Esophagus (tissue), 2 donors: ENCODE data around the gene FKBP7. TPM values are rescaled to one million over a fixed set of nuclear protein-coding genes. Genes with fewer than 3 reads are reported as not detected.
"Not testable (repeated sequence)": the region's sequence is repeated elsewhere in the genome, so short reads cannot be mapped to it uniquely, and the experiment has no call there.

Experiments
- H3K27ac ChIP-seq, 2 donors: one replicate each; pipeline ENCODE4 v1.5.1; 2013; ENCODE audit warnings: low read depth in 2 of 2, mild to moderate bottlenecking in 2 of 2, inconsistent platforms in 1 of 2, low read length in 1 of 2, moderate library complexity in 1 of 2
- H3K27me3 ChIP-seq, 2 donors: one replicate each; pipeline ENCODE4 v1.6.1; 2013; ENCODE audit warnings: low read length in 2 of 2, control low read depth in 1 of 2, mild to moderate bottlenecking in 1 of 2; ENCODE audit not compliant: insufficient read depth in 2 of 2, control insufficient read depth in 1 of 2
- H3K36me3 ChIP-seq, 2 donors: one replicate each; pipeline ENCODE4 v1.6.1; 2013; ENCODE audit warnings: low read length in 1 of 2; ENCODE audit not compliant: control insufficient read depth in 2 of 2, insufficient read depth in 2 of 2
- H3K4me1 ChIP-seq, 2 donors: one replicate each; pipeline ENCODE4 v1.6.1; 2013; ENCODE audit warnings: low read length in 1 of 2; ENCODE audit not compliant: control insufficient read depth in 2 of 2, insufficient read depth in 2 of 2
- H3K4me3 ChIP-seq, 2 donors: one replicate each; pipeline ENCODE4 v1.5.1; 2013; ENCODE audit warnings: low read length in 2 of 2, mild to moderate bottlenecking in 2 of 2, low read depth in 1 of 2, moderate library complexity in 1 of 2
- H3K9me3 ChIP-seq, 2 donors: one replicate each; pipeline ENCODE4 v1.6.1; 2013; ENCODE audit warnings: mild to moderate bottlenecking in 2 of 2, low read depth in 1 of 2, low read length in 1 of 2, moderate library complexity in 1 of 2; ENCODE audit not compliant: control insufficient read depth in 2 of 2, insufficient read depth in 1 of 2
- WGBS, 2 donors: extraction: QIAGEN DNeasy Blood & Tissue Kit; methylation state at CpG; one replicate each; pipeline ENCODE4 v1.1.7; 2013; 5-methylcytosine and 5-hydroxymethylcytosine counted together
- polyA plus RNA-seq, 2 donors: library from polyadenylated mRNA; stranded (reverse); fragments of 200-250 nt; gene quantifications; one replicate each; pipeline ENCODE4 v1.2.3, GENCODE V29; 2013
- donor health status: healthy with polysubstance abuse.
- donor health status: Bipolar disorder and iron deficiency.

Gene FKBP7, protein sequence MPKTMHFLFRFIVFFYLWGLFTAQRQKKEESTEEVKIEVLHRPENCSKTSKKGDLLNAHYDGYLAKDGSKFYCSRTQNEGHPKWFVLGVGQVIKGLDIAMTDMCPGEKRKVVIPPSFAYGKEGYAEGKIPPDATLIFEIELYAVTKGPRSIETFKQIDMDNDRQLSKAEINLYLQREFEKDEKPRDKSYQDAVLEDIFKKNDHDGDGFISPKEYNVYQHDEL
- 1 to 10 TPM; 1.5 to 2.8 TPM for polyA plus RNA-seq

DNA sequence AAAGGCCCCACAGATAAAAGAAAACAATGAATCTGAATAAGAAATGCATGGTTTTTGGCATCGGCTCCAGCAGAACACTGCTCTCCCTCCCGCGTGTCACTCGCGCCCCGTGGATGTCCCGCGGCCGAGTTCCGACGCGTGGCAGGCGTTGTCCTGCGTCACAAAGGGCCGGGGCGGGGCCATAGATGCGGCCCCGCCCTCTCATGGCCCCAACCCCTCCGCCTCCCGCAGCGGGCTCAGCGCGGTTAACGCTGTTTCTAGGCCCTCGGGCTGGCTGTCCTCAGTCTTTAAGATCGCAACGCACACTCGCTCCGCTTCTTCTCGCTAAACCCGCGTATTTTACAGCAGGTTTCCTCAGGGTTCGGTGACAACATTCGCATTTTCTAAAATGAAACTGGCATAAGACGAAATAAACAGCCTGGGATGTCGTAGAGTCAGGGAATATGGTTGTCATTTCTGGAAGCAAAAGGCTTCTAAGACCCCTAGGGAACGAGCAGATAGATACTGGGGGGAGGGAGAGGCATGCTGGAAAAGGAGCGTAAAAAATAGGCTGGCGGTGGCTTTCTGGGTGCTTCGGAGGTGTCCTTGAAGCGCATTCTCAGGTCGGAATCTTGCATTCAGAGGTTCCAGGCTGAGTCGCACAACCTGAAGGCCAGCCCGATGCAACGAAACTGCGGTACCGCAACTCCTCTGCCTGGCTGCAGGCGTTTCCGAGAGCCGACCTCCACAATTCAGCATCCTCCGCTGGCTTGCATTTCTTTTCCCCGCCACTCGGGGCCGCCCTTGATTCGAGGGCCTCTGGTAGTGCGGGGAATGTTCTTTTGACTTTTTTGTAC, at the start of gene FKBP7:
FKBP7 (minus strand) TSS at position 162 of the 836 bp plus-strand sequence; CDS start at position 61, 101 bp downstream.
- Histone ChIP-seq H3K27ac (peak within 1 kb of the TSS; percentile 81 to 97), H3K4me3 (peak within 1 kb of the TSS; percentile 63 to 90), H3K9me3 (no peaks in the 10 kb centered on the region), H3K27me3 (no peaks in the 10 kb centered on the region), H3K4me1 (peaks cover 0 to 2% of the 10 kb centered on the region in 2 donors), H3K36me3 (no peaks in the 10 kb centered on the region)
- 2% methylated on average over 56 of the region's 56 CpGs for WGBS, 2 donors

DNA sequence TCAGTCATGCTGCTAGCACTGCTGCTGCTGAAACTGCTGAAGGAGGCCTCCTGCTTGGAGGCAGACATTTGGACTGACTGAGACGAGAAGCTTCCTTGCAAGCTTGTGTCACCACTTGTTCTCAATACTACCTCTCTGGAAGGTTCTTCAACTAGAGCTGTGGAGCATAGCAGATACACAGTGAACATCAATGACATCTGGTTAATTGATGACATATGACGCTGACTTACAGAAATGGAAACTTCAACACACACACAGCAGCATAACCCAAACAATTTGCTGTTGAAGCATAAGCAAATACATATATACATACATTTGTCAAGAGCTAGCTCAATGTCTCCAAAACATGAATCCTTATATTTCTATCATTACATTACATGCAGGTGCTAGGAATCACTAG, 49.2 kb upstream of the FKBP7 start:
- Histone ChIP-seq H3K27me3 (no peaks in the 10 kb centered on the region), H3K27ac (no peak overlapping the region), H3K4me1 (no peaks in the 10 kb centered on the region), H3K36me3 (peaks cover 0 to 7% of the 10 kb centered on the region in 2 donors), H3K9me3 (no peaks in the 10 kb centered on the region), H3K4me3 (no peak overlapping the region)
- 86 to 88% methylated on average over 2 of the region's 2 CpGs for WGBS, 2 donors

DNA sequence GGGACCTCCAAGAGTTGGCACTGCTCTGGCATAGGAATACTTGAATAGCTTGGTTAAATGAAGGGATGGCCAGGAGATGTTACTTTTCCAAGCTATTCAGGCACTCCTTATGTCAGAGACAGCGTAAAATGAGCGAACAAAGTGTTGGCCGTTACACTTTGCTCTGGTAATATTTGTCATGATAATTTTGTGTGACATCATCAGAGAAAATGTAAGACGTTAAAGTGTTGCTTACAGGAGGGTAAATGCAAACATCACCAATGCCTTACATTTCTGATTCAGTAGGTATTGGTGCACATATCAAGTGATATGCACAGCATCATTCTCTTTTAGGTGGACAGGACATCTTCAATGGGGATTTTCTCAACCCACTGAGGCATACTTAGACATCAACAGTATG, 47.9 kb upstream of the FKBP7 start:
- H3K9me3 ChIP-seq: no peaks in the 10 kb centered on the region
- H3K4me1 ChIP-seq: no peaks in the 10 kb centered on the region
- no peaks in the 10 kb centered on the region for H3K27me3 ChIP-seq
- H3K36me3 ChIP-seq: peaks cover 0 to under 1% of the 10 kb centered on the region in 2 donors
- no peak overlapping the region for H3K27ac ChIP-seq
- H3K4me3 ChIP-seq: no peak overlapping the region
- WGBS, 2 donors: 97% methylated on average over 4 of the region's 4 CpGs

DNA sequence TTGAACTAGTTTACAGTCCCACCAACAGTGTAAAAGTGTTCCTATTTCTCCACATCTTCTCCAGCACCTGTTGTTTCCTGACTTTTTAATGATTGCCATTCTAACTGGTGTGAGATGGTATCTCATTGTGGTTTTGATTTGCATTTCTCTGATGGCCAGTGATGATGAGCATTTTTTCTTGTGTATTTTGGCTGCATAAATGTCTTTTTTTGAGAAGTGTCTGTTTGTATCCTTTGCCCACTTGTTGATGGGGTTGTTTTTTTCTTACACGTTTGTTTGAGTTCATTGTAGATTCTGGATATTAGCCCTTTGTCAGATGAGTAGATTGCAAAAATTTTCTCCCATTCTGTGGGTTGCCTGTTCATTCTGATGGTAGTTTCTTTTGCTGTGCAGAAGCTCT, 47.1 kb upstream of the FKBP7 start:
- not testable (repeated sequence) for H3K27ac ChIP-seq, H3K27me3 ChIP-seq, H3K4me1 ChIP-seq, H3K9me3 ChIP-seq, H3K4me3 ChIP-seq, H3K36me3 ChIP-seq
- 74 to 92% methylated on average over 1 of the region's 1 CpG for WGBS, 2 donors

DNA sequence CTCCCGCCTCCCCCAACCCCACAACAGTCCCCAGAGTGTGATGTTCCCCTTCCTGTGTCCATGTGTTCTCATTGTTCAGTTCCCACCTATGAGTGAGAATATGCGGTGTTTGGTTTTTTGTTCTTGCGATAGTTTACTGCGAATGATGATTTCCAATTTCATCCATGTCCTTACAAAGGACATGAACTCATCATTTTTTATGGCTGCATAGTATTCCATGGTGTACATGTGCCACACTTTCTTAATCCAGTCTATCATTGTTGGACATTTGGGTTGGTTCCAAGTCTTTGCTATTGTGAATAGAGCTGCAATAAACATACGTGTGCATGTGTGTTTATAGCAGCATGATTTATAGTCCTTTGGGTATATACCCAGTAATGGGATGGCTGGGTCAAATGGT, 46.6 kb upstream of the FKBP7 start:
- H3K4me1 ChIP-seq, H3K27me3 ChIP-seq, H3K9me3 ChIP-seq, H3K27ac ChIP-seq, H3K4me3 ChIP-seq, H3K36me3 ChIP-seq: not testable (repeated sequence)
- 93 to 95% methylated on average over 2 to 4 of the region's 5 CpGs for WGBS, 2 donors

DNA sequence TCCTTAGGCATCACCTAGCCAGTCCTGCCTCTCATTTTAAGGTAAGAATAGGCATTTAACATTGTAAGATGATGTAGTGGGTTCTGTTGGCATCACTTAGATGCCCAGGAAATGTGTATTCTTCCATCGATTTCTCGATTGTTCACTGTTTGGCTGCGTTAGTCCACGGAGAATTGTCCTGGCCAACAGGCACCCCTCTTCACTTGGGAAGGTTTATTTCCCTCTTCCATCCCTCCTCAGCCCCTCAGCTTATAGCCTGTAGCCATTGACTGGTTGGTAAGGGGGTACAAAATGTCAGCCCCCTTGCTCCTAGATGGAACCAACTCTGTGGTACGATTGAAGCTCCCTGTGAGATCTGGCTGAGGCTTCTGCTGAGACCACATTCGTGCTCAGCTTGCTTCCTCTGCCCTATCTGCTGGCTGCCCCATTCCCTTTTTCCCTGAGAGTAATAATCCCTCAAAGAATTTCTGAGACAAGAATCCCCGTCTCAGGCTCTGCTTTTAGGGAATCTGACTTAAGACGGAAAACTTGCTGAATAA, 45.3 kb upstream of the FKBP7 start:
- no peaks in the 10 kb centered on the region for H3K4me1 ChIP-seq
- no peaks in the 10 kb centered on the region for H3K9me3 ChIP-seq
- 29 to 32% methylated on average over 8 of the region's 8 CpGs for WGBS, 2 donors
- no peaks in the 10 kb centered on the region for H3K27me3 ChIP-seq
- H3K4me3 ChIP-seq: peak overlapping the region; percentile 70 to 76
- H3K36me3 ChIP-seq: peaks cover 0 to under 1% of the 10 kb centered on the region in 2 donors
- H3K27ac ChIP-seq: peak overlapping the region; percentile 77 to 88

DNA sequence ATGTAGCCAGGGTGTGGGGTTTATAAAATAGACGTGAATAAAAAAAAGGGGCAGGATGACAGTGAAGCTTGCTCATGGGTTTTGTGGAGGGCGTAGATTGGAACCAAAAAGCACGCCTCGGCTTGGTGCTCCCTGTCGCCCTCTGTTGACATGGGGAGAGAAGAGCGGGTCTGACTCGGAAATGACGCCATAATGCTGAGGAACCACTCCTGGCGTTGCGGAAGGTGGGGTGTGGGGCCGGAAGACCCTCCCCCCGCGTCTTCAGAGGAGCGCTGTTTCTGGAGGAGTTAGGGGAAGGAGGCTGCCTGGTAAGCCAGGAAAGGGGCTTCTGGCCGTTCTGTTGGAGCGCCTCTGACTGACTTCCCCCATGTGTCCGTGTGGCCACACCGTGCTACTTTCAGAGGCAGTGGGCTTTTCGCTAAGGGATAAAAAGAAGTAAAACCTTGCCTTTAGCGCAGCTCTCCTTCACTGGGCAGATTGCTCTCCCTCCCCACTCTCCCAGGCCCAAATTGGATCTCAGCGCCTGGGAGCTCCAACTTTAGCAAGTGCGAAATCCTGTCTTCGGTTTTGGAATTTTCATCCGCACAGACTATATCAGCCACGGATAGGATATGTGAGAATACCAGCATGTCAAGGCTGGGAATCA, 44.7 kb upstream of the FKBP7 start:
- no peaks in the 10 kb centered on the region for H3K4me1 ChIP-seq
- H3K27ac ChIP-seq: peak overlapping the region; percentile 77 to 88
- H3K4me3 ChIP-seq: peak overlapping the region; percentile 70 to 76
- H3K36me3 ChIP-seq: peaks cover 0 to 6% of the 10 kb centered on the region in 2 donors
- H3K27me3 ChIP-seq: no peaks in the 10 kb centered on the region
- H3K9me3 ChIP-seq: no peaks in the 10 kb centered on the region
- 16 to 23% methylated on average over 25 of the region's 25 CpGs for WGBS, 2 donors

DNA sequence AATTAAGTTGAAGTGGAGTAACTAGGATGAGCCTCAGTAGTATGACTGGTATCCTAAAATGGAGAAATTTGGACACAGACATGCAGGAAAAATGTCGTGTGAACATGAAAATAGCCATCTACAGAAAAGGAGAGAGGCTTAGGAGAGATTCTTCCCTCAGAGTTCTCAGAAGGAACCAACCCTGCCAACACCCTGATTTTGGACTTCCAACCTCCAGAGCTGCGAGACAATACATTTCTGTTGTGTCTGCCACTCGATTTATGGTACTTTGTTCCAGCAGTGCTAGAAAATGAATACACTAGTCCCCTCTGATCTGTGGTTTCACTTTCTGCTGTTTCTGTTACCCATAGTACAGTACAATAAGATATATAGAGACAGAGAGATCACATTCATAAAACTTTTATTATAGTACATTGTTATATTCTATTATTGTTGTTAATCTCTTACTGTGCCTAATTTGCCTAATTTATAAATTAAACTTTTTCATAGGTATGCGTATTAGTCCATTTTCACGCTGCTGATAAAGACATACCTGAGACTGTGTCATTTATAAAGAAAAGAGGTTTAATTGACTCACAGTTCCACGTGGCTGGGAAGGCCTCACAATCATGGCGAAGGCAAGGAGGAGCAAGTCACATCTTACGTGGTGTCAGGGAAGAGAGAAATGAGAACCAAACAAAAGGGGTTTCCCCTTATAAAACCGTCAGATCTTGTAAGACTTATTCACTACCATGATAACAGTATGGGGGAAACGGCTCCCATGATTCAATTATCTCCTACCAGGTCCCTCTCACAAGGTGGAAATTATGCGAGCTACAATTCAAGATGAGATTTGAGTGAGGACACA, 43.1 kb upstream of the FKBP7 start:
- Histone ChIP-seq H3K9me3 (no peaks in the 10 kb centered on the region), H3K36me3 (peaks cover 0 to 6% of the 10 kb centered on the region in 2 donors), H3K4me1 (no peaks in the 10 kb centered on the region), H3K27me3 (no peaks in the 10 kb centered on the region), H3K4me3 (no peak overlapping the region), H3K27ac (no peak overlapping the region)
- 89% methylated on average over 11 of the region's 11 CpGs for WGBS, 2 donors

DNA sequence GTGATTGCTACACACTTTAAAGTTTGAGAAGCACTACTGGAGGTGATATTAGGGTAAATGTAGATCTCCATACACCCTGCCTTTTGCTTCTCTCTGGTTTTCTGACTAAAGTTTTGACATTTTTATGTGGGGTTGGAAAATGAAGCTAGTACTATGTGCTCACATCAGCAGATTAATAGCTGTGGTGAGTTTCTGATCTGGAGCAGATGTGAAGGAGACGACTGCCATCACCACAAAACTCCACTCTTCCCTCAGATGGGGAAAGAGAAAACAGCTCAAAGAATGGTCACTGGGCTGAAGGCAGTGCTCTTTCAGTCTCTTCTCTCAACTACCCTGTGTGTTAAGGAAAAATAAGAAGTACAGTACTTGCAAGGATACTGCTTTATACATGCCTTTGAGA, 39.1 kb upstream of the FKBP7 start:
- no peaks in the 10 kb centered on the region for H3K4me1 ChIP-seq
- no peaks in the 10 kb centered on the region for H3K27me3 ChIP-seq
- 81% methylated on average over 1 of the region's 1 CpG for WGBS, 2 donors
- H3K4me3 ChIP-seq: no peak overlapping the region
- no peaks in the 10 kb centered on the region for H3K9me3 ChIP-seq
- H3K27ac ChIP-seq: no peak overlapping the region
- peaks cover 0 to 9% of the 10 kb centered on the region in 2 donors for H3K36me3 ChIP-seq
